Activated CD4-positive, alpha-beta T cell treated with anti-CD3 and anti-CD28 coated beads, Interleukin-2, amount 50 U/mL, for 24 hours (primary cell): Measurements from ENCODE around the gene TIGD2.

Source experiments
- DNase-seq, 2 donors: peaks; one replicate each; pipeline ENCODE4 v3.0.0-alpha.2; 2020; ENCODE audit warnings: low read depth in 1 of 2, low spot score in 1 of 2

Gene TIGD2

GRCh38 chr4:89161841-89162240, 50.5 kb downstream of the TIGD2 start:
- no peak for DNase-seq

- DNase-seq = no peak
Measured at GRCh38 chr4:89162496-89162895, 51.2 kb downstream of the TIGD2 start.

DNA sequence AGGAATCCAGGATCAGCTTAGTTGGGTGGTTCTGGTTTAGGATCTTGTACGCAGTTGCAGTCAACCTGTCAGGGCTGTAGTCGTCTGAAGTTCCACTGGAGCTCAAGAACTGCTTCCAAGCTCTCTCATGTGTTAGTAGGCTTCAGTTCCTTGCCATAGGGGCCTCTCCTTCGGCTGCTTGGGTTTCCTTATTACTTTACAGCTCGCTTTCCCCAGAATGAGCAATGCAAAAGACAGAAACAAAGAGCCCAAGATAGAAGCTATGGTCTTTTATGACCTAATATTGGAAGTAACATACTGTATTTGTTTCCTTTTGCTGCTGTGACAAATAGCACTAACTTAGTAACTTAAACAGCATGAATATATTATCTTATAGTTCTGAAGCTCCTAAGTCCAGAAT, 51.7 kb downstream of the TIGD2 start:
- DNase-seq = no peak

DNA sequence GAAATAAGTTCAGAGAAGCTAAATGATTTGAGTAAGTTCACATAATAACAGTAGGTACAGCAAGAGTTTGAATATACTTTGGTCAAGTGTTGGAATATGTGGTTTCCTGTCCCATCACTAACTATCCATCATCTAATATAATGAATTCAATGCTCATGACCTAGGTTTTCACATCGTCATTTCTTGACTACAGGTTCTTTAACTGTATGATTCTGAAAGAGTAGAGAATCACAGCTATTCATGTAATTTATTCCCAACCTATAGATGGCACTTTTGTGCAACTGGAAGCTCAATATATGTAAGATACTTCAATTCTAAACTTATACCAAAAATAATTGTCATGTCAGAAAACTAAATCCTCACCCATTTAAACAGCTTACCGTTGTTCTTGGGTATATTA, 53.1 kb downstream of the TIGD2 start:
- DNase-seq = no peak
